BLaER1 (cell line): ENCODE measurements around the gene BARX1.
"Not testable (repeated sequence)": the region's sequence is repeated elsewhere in the genome, so short reads cannot be mapped to it uniquely, and the experiment has no call there.

Experiments
- H3K27ac ChIP-seq: shearing (Covaris generic); formaldehyde crosslinking; 2 replicates; pipeline ENCODE4 v1.8.1; 2022
- H3K27me3 ChIP-seq: shearing (Covaris generic); formaldehyde crosslinking; 2 replicates; pipeline ENCODE4 v1.8.1; 2022
- H3K36me3 ChIP-seq: shearing (Covaris generic); formaldehyde crosslinking; 2 replicates; pipeline ENCODE4 v1.8.1; 2022
- H3K4me1 ChIP-seq: shearing (Covaris generic); formaldehyde crosslinking; 2 replicates; pipeline ENCODE4 v1.8.1; 2022
- H3K4me2 ChIP-seq: shearing (Covaris generic); formaldehyde crosslinking; 2 replicates; pipeline ENCODE4 v1.8.1; 2022
- H3K4me3 ChIP-seq: shearing (Covaris generic); formaldehyde crosslinking; 2 replicates; pipeline ENCODE4 v1.8.1; 2022
- H3K9ac ChIP-seq: shearing (Covaris generic); formaldehyde crosslinking; 2 replicates; pipeline ENCODE4 v1.8.1; 2022
- H3K9me3 ChIP-seq: shearing (Covaris generic); formaldehyde crosslinking; 2 replicates; pipeline ENCODE4 v1.8.1; 2022
- H4K20me1 ChIP-seq: shearing (Covaris generic); formaldehyde crosslinking; 2 replicates; pipeline ENCODE4 v1.8.1; 2022
- Cebpa-rat ChIP-seq: shearing (Covaris generic); IDR thresholded peaks from 2 replicates; pipeline ENCODE4 v1.8.1; 2022

The BARX1 gene

DNA sequence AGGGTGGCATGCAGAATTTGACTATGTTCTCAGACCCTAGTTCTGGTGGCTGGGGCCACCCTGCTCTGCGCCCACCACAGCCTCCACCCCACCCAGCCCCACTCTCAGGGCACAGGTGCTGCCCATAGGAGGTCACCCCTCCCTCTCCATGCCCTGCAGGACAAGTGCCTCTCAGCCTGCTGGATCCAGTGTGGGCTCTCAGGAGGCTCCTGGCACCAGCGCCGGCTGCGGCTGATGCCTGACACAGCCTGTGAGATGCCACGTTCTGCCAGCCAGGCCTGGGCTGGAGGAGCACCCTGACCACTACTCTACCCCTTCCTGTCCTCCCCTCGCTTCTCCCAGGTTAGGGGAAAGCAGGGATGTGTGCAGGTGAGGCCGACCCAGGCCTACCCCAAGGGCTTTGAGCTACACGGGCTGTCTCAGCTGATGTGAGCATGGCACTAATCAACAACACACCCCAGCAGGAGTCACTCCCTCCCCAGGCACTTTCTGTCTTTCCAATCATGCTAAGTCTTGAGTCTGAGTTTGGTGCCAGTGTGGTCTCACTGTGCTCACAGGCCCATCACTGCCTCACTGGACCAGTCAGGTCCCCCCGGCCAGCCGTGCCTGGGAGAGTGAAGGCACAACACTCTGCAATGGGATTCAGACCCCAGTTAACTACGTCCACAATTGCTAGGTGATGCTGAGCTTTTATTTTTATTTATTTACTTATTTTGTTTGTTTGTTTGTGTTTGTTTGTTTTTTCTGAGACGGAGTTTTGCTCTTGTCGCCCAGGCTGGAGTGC lies 12.1 kb upstream of the BARX1 start:
- no peak overlapping the region for H3K9ac ChIP-seq
- peaks cover 11% of the 10 kb centered on the region for H3K9me3 ChIP-seq
- H3K27me3 ChIP-seq = peaks cover 6% of the 10 kb centered on the region
- H3K4me3 ChIP-seq = no peak overlapping the region
- no peak overlapping the region for H3K4me2 ChIP-seq
- H3K36me3 ChIP-seq = no peaks in the 10 kb centered on the region
- H3K27ac ChIP-seq = no peak overlapping the region
- TF ChIP-seq Cebpa-rat = no peak
- no peaks in the 10 kb centered on the region for H3K4me1 ChIP-seq
- peaks cover 6% of the 10 kb centered on the region; the same call in 1 of the 2 replicates for H4K20me1 ChIP-seq

- H4K20me1 ChIP-seq = peaks cover 18% of the 10 kb centered on the region
- H3K9ac ChIP-seq = no peak overlapping the region
- H3K4me3 ChIP-seq = no peak overlapping the region
These were observed 10.8 kb upstream of the BARX1 start for GRCh38 chr9:93965830-93966577.

GRCh38 chr9:93964685-93965084 lies 9.5 kb upstream of the BARX1 start:
- TF ChIP-seq Cebpa-rat = no peak
- Histone ChIP-seq H3K9me3 (no peaks in the 10 kb centered on the region), H3K27ac (no peak overlapping the region), H3K27me3 (peaks cover 31% of the 10 kb centered on the region), H3K36me3 (no peaks in the 10 kb centered on the region), H3K4me2 (no peak overlapping the region), H3K4me1 (peaks cover 8% of the 10 kb centered on the region), H3K4me3 (no peak overlapping the region), H4K20me1 (peaks cover 31% of the 10 kb centered on the region), H3K9ac (no peak overlapping the region)

More at GRCh38 chr9:93965830-93966577, 10.8 kb upstream of the BARX1 start:
- H3K27me3 ChIP-seq = peaks cover 18% of the 10 kb centered on the region
- no peak overlapping the region for H3K4me2 ChIP-seq
- TF ChIP-seq Cebpa-rat = no peak
- H3K9me3 ChIP-seq = no peaks in the 10 kb centered on the region
- H3K27ac ChIP-seq = no peak overlapping the region
- H3K36me3 ChIP-seq = no peaks in the 10 kb centered on the region
- H3K4me1 ChIP-seq = no peaks in the 10 kb centered on the region

DNA sequence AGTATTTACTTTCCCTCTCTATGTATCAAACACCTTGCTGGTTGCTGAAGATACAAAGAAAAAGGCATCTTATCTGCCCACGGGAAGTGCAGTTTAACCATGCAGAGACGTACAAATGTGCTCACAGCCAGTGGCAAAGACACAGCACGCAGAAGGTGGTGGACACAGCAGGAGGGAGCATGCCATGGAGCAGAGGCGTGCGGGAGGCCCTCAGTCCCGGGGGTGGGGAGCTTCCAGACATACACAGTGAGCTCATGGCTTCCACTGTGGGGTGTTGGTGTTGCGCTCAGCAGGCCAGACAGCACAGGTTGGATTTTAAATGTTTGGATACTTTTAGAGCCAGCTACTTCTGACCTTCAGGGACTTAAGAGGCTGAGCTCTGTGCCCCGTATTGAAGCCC lies 8.8 kb upstream of the BARX1 start:
- no peak overlapping the region for H3K27ac ChIP-seq
- H3K9ac ChIP-seq = no peak overlapping the region
- TF ChIP-seq Cebpa-rat = no peak
- no peaks in the 10 kb centered on the region for H3K36me3 ChIP-seq
- no peak overlapping the region for H3K4me3 ChIP-seq
- H3K27me3 ChIP-seq = peaks cover 38% of the 10 kb centered on the region
- no peaks in the 10 kb centered on the region for H3K9me3 ChIP-seq
- H3K4me2 ChIP-seq = no peak overlapping the region
- peaks cover 15% of the 10 kb centered on the region for H3K4me1 ChIP-seq
- H4K20me1 ChIP-seq = peaks cover 38% of the 10 kb centered on the region

DNA sequence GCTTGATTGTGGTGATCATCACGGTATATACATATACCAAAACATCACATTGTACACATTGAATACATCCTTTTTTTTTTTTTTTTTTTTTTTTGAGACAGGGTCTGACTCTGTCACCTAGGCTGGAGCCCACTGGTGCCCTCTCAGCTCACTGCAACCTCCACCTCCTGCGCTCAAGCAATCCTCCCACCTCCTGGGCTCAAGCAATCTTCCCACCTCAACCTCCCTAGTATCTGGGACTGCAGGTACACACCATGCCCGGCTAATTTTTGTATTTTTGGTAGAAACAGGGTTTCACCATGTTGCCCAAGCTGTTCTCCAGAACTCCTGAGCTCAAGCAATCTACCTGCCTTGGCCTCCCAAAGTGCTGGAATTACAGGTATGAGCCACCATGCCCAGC lies 8.3 kb upstream of the BARX1 start:
- not testable (repeated sequence) for H3K9me3 ChIP-seq, H3K36me3 ChIP-seq, H3K27ac ChIP-seq, H3K9ac ChIP-seq, H3K4me2 ChIP-seq, H3K4me3 ChIP-seq
- Histone ChIP-seq H4K20me1 (peaks cover 43% of the 10 kb centered on the region), H3K27me3 (peaks cover 43% of the 10 kb centered on the region), H3K4me1 (peaks cover 20% of the 10 kb centered on the region)

GRCh38 chr9:93962561-93963440 lies 7.6 kb upstream of the BARX1 start:
- Histone ChIP-seq H3K4me3 (no peak overlapping the region), H3K9ac (no peak overlapping the region), H3K4me2 (no peak overlapping the region; the same call in 1 of the 2 replicates), H3K4me1 (peaks cover 27% of the 10 kb centered on the region), H4K20me1 (peaks cover 50% of the 10 kb centered on the region), H3K36me3 (no peaks in the 10 kb centered on the region), H3K27ac (no peak overlapping the region), H3K9me3 (no peaks in the 10 kb centered on the region), H3K27me3 (peaks cover 50% of the 10 kb centered on the region)
- TF ChIP-seq Cebpa-rat = no peak

DNA sequence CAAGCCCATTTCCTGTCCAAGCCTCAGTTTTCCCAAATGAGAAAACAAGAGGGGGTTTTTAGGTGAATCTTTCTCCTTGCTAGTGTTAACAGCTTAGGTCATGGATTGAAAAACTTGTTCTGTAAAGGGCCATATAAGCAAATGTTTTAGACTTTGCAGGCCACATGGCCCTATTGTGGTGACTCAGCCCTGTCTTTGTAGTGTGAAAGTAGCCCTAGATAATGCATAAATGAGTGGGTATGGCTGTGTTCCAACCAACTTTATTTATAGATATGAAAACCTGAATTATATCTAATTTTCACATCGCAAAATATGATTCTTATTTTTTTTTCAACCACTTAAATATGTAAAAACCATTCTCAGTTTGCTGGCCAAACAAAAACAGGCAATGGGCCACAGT lies 6.9 kb upstream of the BARX1 start:
- Histone ChIP-seq H3K4me3 (no peak overlapping the region), H3K4me2 (no peak overlapping the region), H3K36me3 (no peaks in the 10 kb centered on the region), H4K20me1 (peaks cover 57% of the 10 kb centered on the region), H3K4me1 (peaks cover 35% of the 10 kb centered on the region), H3K27ac (no peak overlapping the region), H3K9me3 (no peaks in the 10 kb centered on the region), H3K27me3 (peaks cover 58% of the 10 kb centered on the region), H3K9ac (no peak overlapping the region)
- TF ChIP-seq Cebpa-rat = no peak

- H3K4me2 ChIP-seq = no peak overlapping the region
- H3K27me3 ChIP-seq = peaks cover 66% of the 10 kb centered on the region
- no peak overlapping the region for H3K9ac ChIP-seq
These were observed 6.1 kb upstream of the BARX1 start for GRCh38 chr9:93960971-93961841.

More at GRCh38 chr9:93960971-93961841, 6.1 kb upstream of the BARX1 start:
- Histone ChIP-seq H3K4me1 (peaks cover 39% of the 10 kb centered on the region), H3K27ac (no peak overlapping the region), H3K9me3 (no peaks in the 10 kb centered on the region), H3K36me3 (no peaks in the 10 kb centered on the region), H3K4me3 (no peak overlapping the region), H4K20me1 (peaks cover 65% of the 10 kb centered on the region)
- TF ChIP-seq Cebpa-rat = no peak
